Right lobe of liver (tissue), 6 donors: Measurements from ENCODE around the gene HDGF. TPM values are rescaled to one million over a fixed set of nuclear protein-coding genes. Genes with fewer than 3 reads are reported as not detected.
A peak's percentile ranks its signal among the peaks of the same experiment; 100 is the strongest.

Source experiments
- ATAC-seq, 4 donors: fragments of 200-7000 bp; cut with Tn5 transposase; one replicate each; pipeline ENCODE4 v1.9.1; 2020; ENCODE audit warnings: mild to moderate bottlenecking in 4 of 4, moderate library complexity in 4 of 4
- DNase-seq, 3 donors: peaks; one replicate each; pipeline ENCODE4 v3.0.0-alpha.2; 2020
- H3K27ac ChIP-seq, 3 donors: fragments of 200-600 bp; one replicate each; pipeline ENCODE4 v1.8.0; 2022
- H3K27me3 ChIP-seq, 2 donors: fragments of 200-600 bp; one replicate each; pipeline ENCODE4 v1.8.0; 2022
- H3K36me3 ChIP-seq, 4 donors: fragments of 200-600 bp; sonication (generic) in 1 of 4; one replicate each; pipeline versions ENCODE4 v1.5.1 to v1.8.0; 2017 to 2022; ENCODE audit warnings: control low read depth in 1 of 4
- H3K4me1 ChIP-seq, 4 donors: fragments of 200-600 bp; sonication (generic) in 1 of 4; one replicate each; pipeline versions ENCODE4 v1.5.1 to v1.8.0; 2017 to 2022; ENCODE audit warnings: control low read depth in 1 of 4
- H3K4me3 ChIP-seq, 3 donors: fragments of 200-600 bp; one replicate each; pipeline ENCODE4 v1.8.0; 2022
- H3K9me3 ChIP-seq, 4 donors: fragments of 200-600 bp; sonication (generic) in 1 of 4; one replicate each; pipeline versions ENCODE4 v1.5.1 to v1.8.0; 2017 to 2022; ENCODE audit warnings: control low read depth in 1 of 4
- POLR2A ChIP-seq: fragments of 450-650 bp; IDR thresholded peaks from one replicate; pipeline ENCODE4 v1.6.1; 2017; ENCODE audit warnings: antibody characterized with exemption, mild to moderate bottlenecking
- WGBS: methylation state at CpG from one replicate; pipeline ENCODE4 v1.1.6; 2018; ENCODE audit warnings: low coverage, low lambda C conversion rate; ENCODE audit not compliant: insufficient coverage; ENCODE audit errors: missing lambda C conversion rate; 5-methylcytosine and 5-hydroxymethylcytosine counted together
- intact Hi-C, 2 donors: fragments of 100-400 bp; cut with DNase I; formaldehyde crosslinking; loops; one replicate each; pipeline versions ENCODE4 v1.11.2 to v1.14.1; 2022
- total RNA-seq, 6 experiments: library from RNA; depleted of rRNA in 2 of 6; stranded (reverse); fragments of >200 nt in 2 of 6; fragmentation: NEBNext Ultra II Directional in 3 of 6; extraction: Animal tissue kit (Norgen Biotek cat#: 25700) in 3 of 6; gene quantifications; one replicate each; pipeline versions ENCODE4 v1.1.0 to v1.2.4, GENCODE V29; 2016 to 2023
- TF ChIP-seq, protein P1 (sequence below), 4 donors: fragments of 200-600 bp in 3 of 4; fragments of 450-650 bp in 1 of 4; IDR thresholded peaks; one replicate each; pipeline versions ENCODE4 v1.5.1 to v1.8.0; 2016 to 2022; ENCODE audit warnings: antibody characterized with exemption in 4 of 4, mild to moderate bottlenecking in 2 of 4
- donor health status: DM: no; HTN: yes; CAD: no.
- donor health status: DM: no; HTN: no; CAD: no.
- donor health status: DM: no; HTN: no; CAD: no.
- donor health status: DM: no; HTN: yes; CAD: no.
- donor health status: DM: no; HTN: yes; CAD: no.

The HDGF gene
- total RNA-seq, 6 experiments from 2014 or later = 131 to 192 (median 157) TPM

DNA sequence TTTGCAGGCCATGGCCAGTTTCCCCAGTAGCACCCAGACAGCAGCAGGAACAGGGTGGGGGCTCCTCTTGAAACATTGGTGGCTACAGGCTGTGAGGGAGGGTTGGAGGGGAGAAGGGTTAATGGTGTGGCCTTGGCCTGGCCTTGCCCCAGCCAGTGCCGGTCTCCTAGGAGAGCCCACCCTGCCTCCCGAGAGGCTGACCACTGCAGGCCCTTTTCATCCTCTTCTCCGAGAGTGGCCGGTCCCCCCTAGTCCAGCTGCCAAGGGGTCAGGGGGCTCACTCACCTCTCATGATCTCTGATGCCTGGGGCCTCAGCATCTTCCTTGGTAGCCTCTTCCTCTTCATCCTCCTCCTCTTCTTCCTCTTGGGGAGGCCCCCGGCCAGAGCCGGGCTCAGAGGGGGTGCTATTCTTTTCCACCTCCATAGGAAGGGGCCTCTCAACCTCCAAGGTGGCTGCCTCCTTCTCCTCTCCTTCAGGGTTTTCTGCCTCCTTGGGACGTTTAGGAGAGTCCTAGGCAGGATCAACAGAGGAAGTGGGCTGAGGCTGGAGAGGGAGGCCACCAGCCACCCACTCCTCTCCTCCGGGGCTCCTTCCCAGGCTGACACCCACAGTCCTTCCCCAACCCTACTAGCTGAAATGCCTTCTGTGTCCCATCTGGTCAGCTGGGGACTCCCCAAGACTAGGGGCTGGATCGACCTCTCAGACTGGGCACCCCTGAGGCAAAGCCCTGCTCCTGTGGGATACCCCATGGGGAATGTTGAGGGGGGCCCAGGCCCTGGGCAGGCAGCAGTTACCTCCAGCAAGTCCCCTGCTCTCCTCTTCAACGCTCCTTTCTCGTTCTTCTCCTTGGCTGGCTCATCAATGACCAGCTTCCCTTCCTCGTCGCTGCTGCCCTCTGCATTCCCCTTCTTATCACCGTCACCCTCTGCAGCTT, 7.8 kb downstream of the HDGF start:
- Histone ChIP-seq H3K27ac (no peak overlapping the region), H3K27me3 (no peaks in the 10 kb centered on the region), H3K9me3 (no peaks in the 10 kb centered on the region), H3K4me3 (no peak overlapping the region), H3K4me1 (peaks cover 0 to 33% (median 15%) of the 10 kb centered on the region in 4 donors), H3K36me3 (peaks cover 0 to 30% (median 7%) of the 10 kb centered on the region in 4 donors)
- ATAC-seq = no peak
- DNase-seq = no peak
- TF ChIP-seq, protein P1, sequence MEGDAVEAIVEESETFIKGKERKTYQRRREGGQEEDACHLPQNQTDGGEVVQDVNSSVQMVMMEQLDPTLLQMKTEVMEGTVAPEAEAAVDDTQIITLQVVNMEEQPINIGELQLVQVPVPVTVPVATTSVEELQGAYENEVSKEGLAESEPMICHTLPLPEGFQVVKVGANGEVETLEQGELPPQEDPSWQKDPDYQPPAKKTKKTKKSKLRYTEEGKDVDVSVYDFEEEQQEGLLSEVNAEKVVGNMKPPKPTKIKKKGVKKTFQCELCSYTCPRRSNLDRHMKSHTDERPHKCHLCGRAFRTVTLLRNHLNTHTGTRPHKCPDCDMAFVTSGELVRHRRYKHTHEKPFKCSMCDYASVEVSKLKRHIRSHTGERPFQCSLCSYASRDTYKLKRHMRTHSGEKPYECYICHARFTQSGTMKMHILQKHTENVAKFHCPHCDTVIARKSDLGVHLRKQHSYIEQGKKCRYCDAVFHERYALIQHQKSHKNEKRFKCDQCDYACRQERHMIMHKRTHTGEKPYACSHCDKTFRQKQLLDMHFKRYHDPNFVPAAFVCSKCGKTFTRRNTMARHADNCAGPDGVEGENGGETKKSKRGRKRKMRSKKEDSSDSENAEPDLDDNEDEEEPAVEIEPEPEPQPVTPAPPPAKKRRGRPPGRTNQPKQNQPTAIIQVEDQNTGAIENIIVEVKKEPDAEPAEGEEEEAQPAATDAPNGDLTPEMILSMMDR (IDR thresholded peaks at IDR 0.05) = no peak
- no peak for TF ChIP-seq POLR2A
- 70% methylated on average over 2 of the region's 14 CpGs for WGBS
- intact Hi-C loops = no loop called here

DNA sequence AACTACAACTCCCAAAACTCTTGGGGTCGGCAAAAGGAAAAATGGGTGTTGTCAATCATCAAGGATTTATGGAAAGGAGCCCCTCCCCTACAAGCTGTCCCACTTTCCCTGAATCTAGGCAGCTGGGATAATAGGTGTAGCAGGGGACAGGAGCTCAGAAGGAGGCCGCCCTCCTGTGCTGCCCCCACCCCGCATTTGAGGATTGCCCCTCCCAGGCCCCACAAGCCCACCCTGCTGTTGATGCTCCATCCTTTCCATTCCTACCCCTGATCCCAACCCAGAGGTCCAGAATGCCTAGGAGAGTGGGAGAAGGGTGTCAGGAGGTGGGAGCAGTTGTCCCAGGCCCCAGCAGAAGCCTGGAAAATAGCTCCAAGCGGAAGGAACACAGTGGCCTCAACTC, 8.7 kb downstream of the HDGF start:
- no peak for DNase-seq
- TF ChIP-seq, protein P1 (IDR thresholded peaks at IDR 0.05) = no peak
- no peak for TF ChIP-seq POLR2A
- no peak overlapping the region for H3K4me3 ChIP-seq
- H3K4me1 ChIP-seq = peaks cover 0 to 25% (median 11%) of the 10 kb centered on the region in 4 donors
- no peak for ATAC-seq
- H3K9me3 ChIP-seq = no peaks in the 10 kb centered on the region
- no peaks in the 10 kb centered on the region for H3K27me3 ChIP-seq
- H3K36me3 ChIP-seq = peaks cover 0 to 31% (median 7%) of the 10 kb centered on the region in 4 donors
- 92% methylated on average over 2 of the region's 4 CpGs for WGBS
- no peak overlapping the region for H3K27ac ChIP-seq
- intact Hi-C loops = no loop called here

DNA sequence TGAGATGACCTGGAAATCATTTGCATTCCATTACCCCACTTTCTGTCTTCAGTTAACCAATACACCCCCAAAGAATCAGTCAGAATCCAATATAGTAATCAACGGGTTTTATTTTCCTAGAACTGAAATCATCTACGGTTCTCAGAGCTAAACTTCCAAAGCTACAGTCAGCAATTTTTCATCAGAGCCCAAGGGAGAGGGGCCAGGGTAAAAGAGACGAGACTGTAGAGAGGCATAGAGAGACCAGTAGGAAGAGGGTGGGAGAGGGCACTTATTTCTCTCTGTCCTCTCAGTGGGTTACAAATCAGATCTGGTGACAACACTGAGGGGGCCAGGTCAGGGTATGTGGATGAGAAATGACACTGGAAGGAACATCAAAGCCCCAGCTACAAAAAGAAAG, 9.5 kb downstream of the HDGF start:
- Histone ChIP-seq H3K9me3 (no peaks in the 10 kb centered on the region), H3K4me1 (peaks cover 0 to 21% (median 8%) of the 10 kb centered on the region in 4 donors), H3K27me3 (no peaks in the 10 kb centered on the region), H3K27ac (peak overlapping the region in 1 of 3 donors; percentile 61), H3K36me3 (peaks cover 0 to 34% (median 11%) of the 10 kb centered on the region in 4 donors), H3K4me3 (no peak overlapping the region)
- TF ChIP-seq, protein P1 (IDR thresholded peaks at IDR 0.05) = no peak
- no peak for TF ChIP-seq POLR2A
- ATAC-seq (no peak), DNase-seq (no peak)
- intact Hi-C loops = no loop called here
- WGBS = 76% methylated on average over 3 of the region's 3 CpGs

DNA sequence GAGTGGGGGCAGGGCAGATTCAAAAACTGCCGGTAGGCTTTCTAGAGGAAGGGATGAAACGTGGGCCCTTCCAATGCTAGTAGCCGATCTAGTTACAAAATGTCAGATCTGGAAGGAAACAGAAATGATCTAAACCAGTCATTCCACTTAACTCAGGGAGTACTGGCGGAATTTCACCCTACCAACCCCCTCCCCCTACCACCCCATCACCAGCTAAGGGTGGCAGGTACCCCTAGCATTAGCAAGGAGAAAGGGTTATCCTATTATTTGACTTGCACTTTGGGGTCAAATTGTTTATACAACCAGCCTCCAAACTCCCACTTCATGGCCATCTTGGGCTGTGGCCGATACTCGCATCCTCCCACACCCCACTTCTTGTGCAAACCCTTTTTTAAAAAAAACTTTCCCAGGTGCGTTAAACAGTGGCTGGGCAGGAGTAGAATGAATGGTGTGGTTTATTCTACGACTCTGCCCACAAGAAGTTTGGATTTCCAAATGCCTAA, 9.9 kb downstream of the HDGF start:
- TF ChIP-seq POLR2A = no peak
- H3K4me3 ChIP-seq = peak overlapping the region in 2 of 3 donors; percentile 21 to 80
- intact Hi-C loops = no loop called here
- no peaks in the 10 kb centered on the region for H3K9me3 ChIP-seq
- DNase-seq (no peak), ATAC-seq (no peak)
- no peaks in the 10 kb centered on the region for H3K27me3 ChIP-seq
- H3K36me3 ChIP-seq = peaks cover 0 to 34% (median 13%) of the 10 kb centered on the region in 4 donors
- H3K27ac ChIP-seq = peak overlapping the region; percentile 58 to 83 (median 61)
- H3K4me1 ChIP-seq = peaks cover 0 to 21% (median 8%) of the 10 kb centered on the region in 4 donors
- 58% methylated on average over 4 of the region's 8 CpGs for WGBS
